MM.1S (cell line): ENCODE data around the gene PATZ1.
"Not testable (repeated sequence)": the region's sequence is repeated elsewhere in the genome, so short reads cannot be mapped to it uniquely, and the experiment has no call there.

Experiments
- DNase-seq: peaks from one replicate; pipeline ENCODE4 v3.0.0-alpha.2; 2015
- H2AFZ ChIP-seq: fragments of 300-600 bp; sonication (generic); 2 replicates; pipeline ENCODE4 v1.6.0; 2016; ENCODE audit warnings: antibody characterized with exemption, low read length
- H3F3A ChIP-seq: fragments of 300-600 bp; sonication (generic); 2 replicates; pipeline ENCODE4 v1.6.1; 2016; ENCODE audit warnings: mild to moderate bottlenecking, antibody characterized with exemption, low read length, moderate library complexity, mixed read lengths; ENCODE audit not compliant: insufficient read depth
- H3K27ac ChIP-seq: fragments of 300-600 bp; sonication (generic); 2 replicates; pipeline ENCODE4 v1.5.1; 2016; ENCODE audit warnings: mild to moderate bottlenecking, low read length
- H3K27me3 ChIP-seq: fragments of 300-600 bp; sonication (generic); replicated peaks from 2 replicates; pipeline ENCODE4 v1.6.0; 2016; ENCODE audit warnings: low read length; ENCODE audit not compliant: insufficient read depth
- H3K36me3 ChIP-seq: fragments of 300-600 bp; sonication (generic); replicated peaks from 2 replicates; pipeline ENCODE4 v1.6.1; 2016; ENCODE audit warnings: mild to moderate bottlenecking, low read length, mixed read lengths; ENCODE audit not compliant: insufficient read depth
- H3K4me1 ChIP-seq: fragments of 300-600 bp; sonication (generic); 2 replicates; pipeline ENCODE4 v1.6.1; 2016; ENCODE audit warnings: low read length, mixed read lengths
- H3K4me2 ChIP-seq: fragments of 300-600 bp; sonication (generic); 2 replicates; pipeline ENCODE4 v1.6.0; 2016; ENCODE audit warnings: low read depth, low read length
- H3K4me3 ChIP-seq: fragments of 300-600 bp; sonication (generic); 2 replicates; pipeline ENCODE4 v1.5.1; 2016; ENCODE audit warnings: low read length, mixed read lengths
- H3K79me2 ChIP-seq: fragments of 300-600 bp; sonication (generic); 2 replicates; pipeline ENCODE4 v1.6.1; 2016; ENCODE audit warnings: mixed run types, low read length, mixed read lengths
- H3K9ac ChIP-seq: fragments of 300-600 bp; sonication (generic); 2 replicates; pipeline ENCODE4 v1.6.1; 2016; ENCODE audit warnings: low read length, mixed read lengths
- H3K9me2 ChIP-seq: fragments of 300-600 bp; sonication (generic); replicated peaks from 2 replicates; pipeline ENCODE4 v1.6.1; 2016; ENCODE audit warnings: mild to moderate bottlenecking, low read length, mixed read lengths; ENCODE audit not compliant: insufficient read depth
- H3K9me3 ChIP-seq: fragments of 300-600 bp; sonication (generic); replicated peaks from 2 replicates; pipeline ENCODE4 v1.6.1; 2016; ENCODE audit warnings: mild to moderate bottlenecking, low read length, mixed read lengths; ENCODE audit not compliant: insufficient read depth
- H4K20me1 ChIP-seq: fragments of 300-600 bp; sonication (generic); 2 replicates; pipeline ENCODE4 v1.6.1; 2016; ENCODE audit warnings: mild to moderate bottlenecking, low read length, moderate library complexity, mixed read lengths; ENCODE audit not compliant: insufficient read depth
- CTCF ChIP-seq: fragments of 300-600 bp; sonication (generic); IDR thresholded peaks from 2 replicates; pipeline ENCODE4 v1.5.1; 2016; ENCODE audit warnings: antibody characterized with exemption, low read length, mixed read lengths
- EZH2 ChIP-seq: fragments of 300-600 bp; sonication (generic); optimal IDR thresholded peaks from 2 replicates; pipeline ENCODE3; 2017; ENCODE audit warnings: low read depth, mild to moderate bottlenecking, antibody characterized with exemption, low read length, mixed read lengths
- EZH2phosphoT487 ChIP-seq: fragments of 300-600 bp; sonication (generic); IDR thresholded peaks from 2 replicates; pipeline ENCODE4 v1.6.1; 2018; ENCODE audit warnings: antibody characterized with exemption, low read length

PATZ1 gene

DNA sequence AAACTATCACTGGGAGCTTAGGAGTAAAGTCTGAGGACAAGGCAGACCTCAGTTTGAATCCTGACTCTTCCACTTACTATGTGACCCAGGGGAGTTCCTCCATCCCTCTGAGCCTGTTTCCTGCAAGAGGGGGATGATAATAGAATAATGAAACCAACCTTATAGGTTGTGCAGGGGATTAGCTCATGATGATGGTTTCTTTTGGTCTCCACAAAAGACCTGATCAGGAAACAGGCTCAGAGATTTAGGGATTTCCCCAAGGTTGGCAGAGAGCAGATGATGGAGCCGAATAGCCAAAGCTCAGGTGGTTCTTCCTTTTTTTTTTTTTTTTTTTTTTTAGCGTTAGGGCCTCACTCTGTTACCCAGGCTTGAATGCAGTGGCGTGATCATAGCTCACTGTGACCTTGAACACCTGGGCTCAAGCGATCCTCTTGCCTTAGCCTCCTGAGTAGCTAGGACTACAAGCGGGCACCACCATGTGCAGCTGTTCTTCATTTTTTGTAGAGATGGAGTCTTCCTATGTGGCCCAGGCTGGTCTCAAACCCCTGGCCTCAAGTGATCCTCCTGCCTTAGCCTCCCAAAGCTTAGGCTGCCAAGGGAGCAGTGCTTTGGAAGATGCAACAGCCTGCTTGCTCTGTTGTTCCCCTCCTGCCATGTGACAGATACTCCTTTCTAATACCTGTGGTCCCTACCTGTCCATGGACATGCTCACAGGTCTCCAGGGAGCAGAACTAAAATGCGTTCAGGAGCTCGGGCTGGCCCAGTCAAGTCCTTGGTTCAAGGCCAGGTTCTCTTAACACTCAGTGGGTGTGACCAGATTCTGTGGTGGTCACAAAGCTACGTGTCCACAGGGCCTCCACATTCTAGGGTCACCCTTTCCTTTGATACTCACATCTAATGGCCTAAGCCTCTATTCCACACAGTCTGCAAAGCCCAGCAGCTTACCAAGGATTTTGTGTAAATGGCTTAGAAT is 22.3 kb downstream of the PATZ1 start:
- H3K4me3 ChIP-seq, result no peak overlapping the region
- H4K20me1 ChIP-seq, result no peaks in the 10 kb centered on the region
- H3K9me3 ChIP-seq, result no peaks in the 10 kb centered on the region
- TF ChIP-seq EZH2, result no peak
- TF ChIP-seq CTCF, result no peak
- TF ChIP-seq EZH2phosphoT487, result no peak
- H3K36me3 ChIP-seq, result no peaks in the 10 kb centered on the region
- H3K79me2 ChIP-seq, result no peaks in the 10 kb centered on the region
- H3K9me2 ChIP-seq, result no peaks in the 10 kb centered on the region
- peak; percentile 17 for DNase-seq
- H3K27ac ChIP-seq, result no peak overlapping the region
- H3K9ac ChIP-seq, result no peak overlapping the region
- no peak overlapping the region for H2AFZ ChIP-seq
- no peaks in the 10 kb centered on the region for H3K4me1 ChIP-seq
- no peaks in the 10 kb centered on the region for H3F3A ChIP-seq
- H3K27me3 ChIP-seq, result no peaks in the 10 kb centered on the region
- no peak overlapping the region for H3K4me2 ChIP-seq

GRCh38 chr22:31321421-31321820 is 24.7 kb downstream of the PATZ1 start:
- H3K36me3 ChIP-seq, result no peaks in the 10 kb centered on the region

GRCh38 chr22:31314220-31314619 is 31.9 kb downstream of the PATZ1 start:
- not testable (repeated sequence) for H3K4me3 ChIP-seq, H3K4me1 ChIP-seq, H3K79me2 ChIP-seq, H2AFZ ChIP-seq, H3K9me2 ChIP-seq, H3F3A ChIP-seq, H3K36me3 ChIP-seq, H3K9ac ChIP-seq, H4K20me1 ChIP-seq, H3K27me3 ChIP-seq, H3K27ac ChIP-seq, DNase-seq, H3K4me2 ChIP-seq, H3K9me3 ChIP-seq

More at GRCh38 chr22:31321421-31321820, 24.7 kb downstream of the PATZ1 start:
- Histone ChIP-seq H3K27me3 (no peaks in the 10 kb centered on the region), H3K9ac (no peak overlapping the region), H3K79me2 (no peaks in the 10 kb centered on the region), H3K9me3 (no peaks in the 10 kb centered on the region), H3K4me2 (no peak overlapping the region), H3K9me2 (no peaks in the 10 kb centered on the region), H2AFZ (no peak overlapping the region), H3K27ac (no peak overlapping the region), H3K4me1 (no peaks in the 10 kb centered on the region), H4K20me1 (no peaks in the 10 kb centered on the region), H3K4me3 (no peak overlapping the region), H3F3A (no peaks in the 10 kb centered on the region)
- no peak for DNase-seq
- TF ChIP-seq EZH2phosphoT487 (no peak), EZH2 (no peak), CTCF (no peak)
